Uterus (tissue), 4 donors: ENCODE measurements around the gene MINDY1. TPM values are rescaled to one million over a fixed set of nuclear protein-coding genes. Genes with fewer than 3 reads are reported as not detected.

ENCODE experiments used
- DNase-seq, 2 donors: peaks; one replicate each; pipeline ENCODE4 v3.0.0-alpha.2; 2019 to 2020
- H3K27ac ChIP-seq, 2 donors: fragments of 200-600 bp; sonication (generic); 1 replicate in 1 of 2; 2 replicates in 1 of 2; pipeline ENCODE4 v1.5.1; 2016 to 2018
- H3K27me3 ChIP-seq, 2 donors: fragments of 200-600 bp; sonication (generic); one replicate each; pipeline ENCODE4 v1.5.1; 2018 to 2019; ENCODE audit warnings: control low read depth in 1 of 2
- H3K36me3 ChIP-seq, 2 donors: fragments of 200-600 bp; sonication (generic); one replicate each; pipeline ENCODE4 v1.5.1; 2019; ENCODE audit warnings: control low read depth in 1 of 2
- H3K4me1 ChIP-seq, 2 donors: fragments of 200-600 bp; sonication (generic); one replicate each; pipeline ENCODE4 v1.5.1; 2018 to 2019; ENCODE audit warnings: control low read depth in 1 of 2
- H3K4me3 ChIP-seq, 2 donors: fragments of 200-600 bp; sonication (generic); 1 replicate in 1 of 2; 2 replicates in 1 of 2; pipeline ENCODE4 v1.5.1; 2018 to 2019; ENCODE audit warnings: mild to moderate bottlenecking in 1 of 2
- H3K9me3 ChIP-seq, 2 donors: fragments of 200-600 bp; sonication (generic); one replicate each; pipeline ENCODE4 v1.5.1; 2019; ENCODE audit warnings: control low read depth in 1 of 2
- POLR2A ChIP-seq, 2 donors: fragments of 450-650 bp; IDR thresholded peaks; one replicate each; pipeline ENCODE4 v1.6.1; 2016; ENCODE audit warnings: antibody characterized with exemption in 2 of 2, mild to moderate bottlenecking in 1 of 2, moderate library complexity in 1 of 2
- intact Hi-C: fragments of 100-400 bp; cut with DNase I; formaldehyde crosslinking; loops from one replicate; pipeline ENCODE4 v1.15.1; 2023; ENCODE audit warnings: low total_unique reads
- small RNA-seq: library from RNA; depleted of rRNA; stranded (forward); fragments of <200 nt; gene quantifications from one replicate; pipeline ENCODE3, GENCODE V24; 2016
- total RNA-seq, 4 donors: library from RNA; depleted of rRNA in 3 of 4; stranded (reverse); fragments of >200 nt in 3 of 4; gene quantifications; one replicate each; pipeline versions ENCODE4 v1.1.0 to v1.2.4, GENCODE V29; 2014 to 2023
- TF ChIP-seq, protein P1 (sequence below), 4 experiments: fragments of 200-600 bp in 2 of 4; fragments of 450-650 bp in 2 of 4; sonication (generic) in 2 of 4; IDR thresholded peaks; one replicate each; pipeline ENCODE4 v1.5.1; 2016 to 2019; ENCODE audit warnings: antibody characterized with exemption in 4 of 4, mild to moderate bottlenecking in 2 of 4, moderate library complexity in 1 of 4
- donor health status: DM: yes; HTN: yes; CAD: no.

The MINDY1 gene
- total RNA-seq, 4 donors from 2014 or later = 10.0 to 37.7 (median 24.6) TPM

DNA sequence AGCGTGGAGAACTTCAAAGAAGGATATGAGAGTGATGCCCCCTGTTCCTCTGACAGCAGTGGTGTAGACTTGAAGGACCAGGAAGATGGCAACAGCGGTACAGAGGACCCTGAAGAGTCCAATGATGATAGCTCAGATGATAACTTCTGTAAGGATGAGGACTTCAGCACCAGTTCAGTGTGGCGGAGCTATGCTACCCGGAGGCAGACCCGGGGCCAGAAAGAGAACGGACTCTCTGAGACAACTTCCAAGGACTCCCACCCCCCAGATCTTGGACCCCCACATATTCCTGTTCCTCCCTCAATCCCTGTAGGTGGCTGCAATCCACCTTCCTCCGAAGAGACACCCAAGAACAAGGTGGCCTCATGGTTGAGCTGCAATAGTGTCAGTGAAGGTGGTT is 46.1 kb downstream of the MINDY1 start:
- no peaks in the 10 kb centered on the region for H3K27me3 ChIP-seq
- no peak overlapping the region for H3K4me3 ChIP-seq
- DNase-seq = no peak
- H3K9me3 ChIP-seq = no peaks in the 10 kb centered on the region
- no peaks in the 10 kb centered on the region for H3K4me1 ChIP-seq
- intact Hi-C loops = no loop called here
- H3K27ac ChIP-seq = no peak overlapping the region
- TF ChIP-seq, protein P1, sequence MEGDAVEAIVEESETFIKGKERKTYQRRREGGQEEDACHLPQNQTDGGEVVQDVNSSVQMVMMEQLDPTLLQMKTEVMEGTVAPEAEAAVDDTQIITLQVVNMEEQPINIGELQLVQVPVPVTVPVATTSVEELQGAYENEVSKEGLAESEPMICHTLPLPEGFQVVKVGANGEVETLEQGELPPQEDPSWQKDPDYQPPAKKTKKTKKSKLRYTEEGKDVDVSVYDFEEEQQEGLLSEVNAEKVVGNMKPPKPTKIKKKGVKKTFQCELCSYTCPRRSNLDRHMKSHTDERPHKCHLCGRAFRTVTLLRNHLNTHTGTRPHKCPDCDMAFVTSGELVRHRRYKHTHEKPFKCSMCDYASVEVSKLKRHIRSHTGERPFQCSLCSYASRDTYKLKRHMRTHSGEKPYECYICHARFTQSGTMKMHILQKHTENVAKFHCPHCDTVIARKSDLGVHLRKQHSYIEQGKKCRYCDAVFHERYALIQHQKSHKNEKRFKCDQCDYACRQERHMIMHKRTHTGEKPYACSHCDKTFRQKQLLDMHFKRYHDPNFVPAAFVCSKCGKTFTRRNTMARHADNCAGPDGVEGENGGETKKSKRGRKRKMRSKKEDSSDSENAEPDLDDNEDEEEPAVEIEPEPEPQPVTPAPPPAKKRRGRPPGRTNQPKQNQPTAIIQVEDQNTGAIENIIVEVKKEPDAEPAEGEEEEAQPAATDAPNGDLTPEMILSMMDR (IDR thresholded peaks at IDR 0.05) = no peak
- no peak for TF ChIP-seq POLR2A (IDR thresholded peaks at IDR 0.05)
- H3K36me3 ChIP-seq = no peaks in the 10 kb centered on the region

DNA sequence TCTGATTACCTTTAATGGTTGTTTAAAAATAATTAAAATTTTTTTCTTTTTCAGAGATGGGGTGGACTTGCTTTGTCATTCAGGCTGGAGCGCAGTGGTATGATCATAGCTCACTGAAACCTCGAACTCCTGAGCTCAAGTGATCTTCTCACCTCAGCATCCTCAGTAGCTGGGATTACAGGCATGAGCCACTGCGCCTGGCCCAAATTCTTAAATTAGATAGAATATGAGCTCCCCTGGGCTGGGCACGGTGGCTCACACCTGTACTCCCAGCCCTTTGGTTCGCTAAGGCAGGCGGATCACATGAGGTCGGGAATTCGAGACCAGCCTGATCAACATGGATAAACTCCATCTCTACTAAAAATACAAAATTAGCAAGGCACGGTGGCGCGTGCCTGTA is 49.0 kb downstream of the MINDY1 start:
- no peak overlapping the region for H3K4me3 ChIP-seq
- no peaks in the 10 kb centered on the region for H3K4me1 ChIP-seq
- intact Hi-C loops = no loop called here
- no peak overlapping the region for H3K27ac ChIP-seq
- no peak for DNase-seq
- H3K27me3 ChIP-seq = no peaks in the 10 kb centered on the region
- no peaks in the 10 kb centered on the region for H3K36me3 ChIP-seq
- H3K9me3 ChIP-seq = no peaks in the 10 kb centered on the region
- TF ChIP-seq POLR2A (IDR thresholded peaks at IDR 0.05) = no peak
- TF ChIP-seq, protein P1 (IDR thresholded peaks at IDR 0.05) = no peak

DNA sequence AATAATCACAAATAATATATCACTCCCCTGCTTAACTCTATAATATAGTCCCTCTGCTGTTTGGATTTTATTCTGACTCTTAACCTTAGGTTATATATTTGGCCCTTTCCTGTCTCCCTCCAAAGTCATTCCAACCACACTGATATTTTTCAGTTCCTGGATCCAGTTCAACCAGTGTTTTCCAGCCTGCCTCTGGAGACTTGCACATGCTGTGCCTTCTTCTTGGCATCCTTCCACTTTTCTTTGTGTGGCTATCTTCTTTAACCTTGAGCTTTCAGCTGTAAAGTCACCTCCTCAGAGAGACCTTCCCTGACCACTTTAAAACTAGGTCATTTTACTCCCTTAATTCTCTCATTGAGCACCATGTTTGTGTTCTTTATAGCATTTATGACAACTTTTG is 51.4 kb downstream of the MINDY1 start:
- Histone ChIP-seq H3K27ac (no peak overlapping the region), H3K4me1 (no peaks in the 10 kb centered on the region), H3K36me3 (no peaks in the 10 kb centered on the region), H3K27me3 (no peaks in the 10 kb centered on the region), H3K9me3 (no peaks in the 10 kb centered on the region), H3K4me3 (no peak overlapping the region)
- DNase-seq = no peak
- intact Hi-C loops = no loop called here
- TF ChIP-seq, protein P1 (IDR thresholded peaks at IDR 0.05) = no peak
- no peak for TF ChIP-seq POLR2A (IDR thresholded peaks at IDR 0.05)

DNA sequence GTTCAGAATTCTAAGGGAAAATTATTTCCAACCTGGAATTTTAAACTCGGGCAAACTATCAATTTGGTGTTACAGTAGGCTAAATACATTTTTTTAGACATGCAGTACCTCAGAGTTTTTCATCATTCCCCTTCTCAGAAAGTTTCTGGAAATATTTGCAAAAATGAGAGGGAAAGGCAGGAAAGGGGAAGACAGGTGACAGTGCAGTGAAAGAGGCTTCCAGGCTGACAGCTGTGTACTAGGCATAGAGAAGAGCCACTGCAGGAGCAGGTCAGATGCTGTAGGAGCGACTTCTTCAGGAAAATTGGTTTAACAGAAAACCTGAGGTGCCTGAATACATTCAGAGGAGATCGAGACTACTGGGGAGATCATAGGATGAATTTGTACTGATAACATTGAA is 52.0 kb downstream of the MINDY1 start:
- no peak overlapping the region for H3K27ac ChIP-seq
- intact Hi-C loops = no loop called here
- no peak overlapping the region for H3K4me3 ChIP-seq
- H3K9me3 ChIP-seq = no peaks in the 10 kb centered on the region
- no peak for TF ChIP-seq POLR2A (IDR thresholded peaks at IDR 0.05)
- TF ChIP-seq, protein P1 (IDR thresholded peaks at IDR 0.05) = no peak
- H3K4me1 ChIP-seq = no peaks in the 10 kb centered on the region
- no peaks in the 10 kb centered on the region for H3K36me3 ChIP-seq
- no peaks in the 10 kb centered on the region for H3K27me3 ChIP-seq
- DNase-seq = no peak

Small RNAs within 50 kb of the gene (small RNA-seq; reads per million reads assigned to genes)
- gene RNU6-884P = not detected

Other genes starting within 250 kb of the MINDY1 start
- gene CTSS, start 241.1 kb downstream of the MINDY1 start, total RNA-seq = 10 to 100 TPM in 3 of 4 donors, 1 to 10 TPM in 1; 5.9 to 26.7 (median 16.5) TPM
- gene CTSK, start 198.6 kb downstream of the MINDY1 start, total RNA-seq = 100 to 1,000 TPM in 3 of 4 donors, 10 to 100 TPM in 1; 83.5 to 168 (median 114) TPM
- gene ARNT, start 130.3 kb downstream of the MINDY1 start, total RNA-seq = 10 to 100 TPM; 28.9 to 86.1 (median 59.1) TPM
- gene CTXND2, start 119.8 kb downstream of the MINDY1 start, total RNA-seq = not detected
- 10 to 100 TPM; 21.8 to 63.2 (median 54.4) TPM for gene SETDB1, start 80.5 kb downstream of the MINDY1 start, total RNA-seq
- 100 to 1,000 TPM in 3 of 4 donors, 10 to 100 TPM in 1; 74.9 to 191 (median 147) TPM for gene CERS2, start 32.1 kb downstream of the MINDY1 start, total RNA-seq
- 10 to 100 TPM in 1 of 4 donors, 1 to 10 TPM in 3; 2.3 to 54.3 (median 6.2) TPM for gene ANXA9, start 24.6 kb downstream of the MINDY1 start, total RNA-seq
- gene PRUNE1, start 1.5 kb upstream of the MINDY1 start, total RNA-seq = 10 to 100 TPM in 3 of 4 donors, 1 to 10 TPM in 1; 10.0 to 26.4 (median 20.1) TPM
- under 1 TPM in 2 of 4 donors, not detected in 2; 0.24 to 0.55 TPM for gene BNIPL, start 29.7 kb upstream of the MINDY1 start, total RNA-seq
- gene C1orf56, start 40.8 kb upstream of the MINDY1 start, total RNA-seq = 1 to 10 TPM in 3 of 4 donors, under 1 TPM in 1; 0.59 to 8.5 (median 3.8) TPM
- gene CDC42SE1, start 52.7 kb upstream of the MINDY1 start, total RNA-seq = 10 to 100 TPM; 21.5 to 80.8 (median 39.4) TPM
- gene MLLT11, start 53.5 kb upstream of the MINDY1 start, total RNA-seq = 10 to 100 TPM in 1 of 4 donors, 1 to 10 TPM in 3; 1.3 to 10.6 (median 5.6) TPM
- 100 to 1,000 TPM in 1 of 4 donors, 10 to 100 TPM in 2, 1 to 10 TPM in 1; 7.4 to 285 (median 21.2) TPM for gene GABPB2, start 63.9 kb upstream of the MINDY1 start, total RNA-seq
- gene SEMA6C, start 139.7 kb upstream of the MINDY1 start, total RNA-seq = 10 to 100 TPM in 2 of 4 donors, 1 to 10 TPM in 1, under 1 TPM in 1; 0.88 to 31.3 (median 10.4) TPM
- 10 to 100 TPM in 1 of 4 donors, 1 to 10 TPM in 3; 1.0 to 27.1 (median 3.1) TPM for gene TNFAIP8L2, start 149.7 kb upstream of the MINDY1 start, total RNA-seq
- 10 to 100 TPM in 2 of 4 donors, 1 to 10 TPM in 2; 6.4 to 32.9 (median 11.1) TPM for gene LYSMD1, start 159.0 kb upstream of the MINDY1 start, total RNA-seq
- gene SCNM1, start 159.2 kb upstream of the MINDY1 start, total RNA-seq = 100 to 1,000 TPM in 1 of 4 donors, 10 to 100 TPM in 2, 1 to 10 TPM in 1; 3.2 to 186 (median 21.3) TPM
- under 1 TPM in 1 of 4 donors, not detected in 3; 0.26 TPM for gene TMOD4, start 169.1 kb upstream of the MINDY1 start, total RNA-seq
- gene VPS72, start 183.3 kb upstream of the MINDY1 start, total RNA-seq = 10 to 100 TPM; 22.3 to 53.5 (median 32.7) TPM
- gene PIP5K1A, start 191.7 kb upstream of the MINDY1 start, total RNA-seq = 100 to 1,000 TPM in 2 of 4 donors, 10 to 100 TPM in 2; 66.8 to 240 (median 92.6) TPM
- gene PSMD4, start 247.8 kb upstream of the MINDY1 start, total RNA-seq = 100 to 1,000 TPM in 1 of 4 donors, 10 to 100 TPM in 3; 73.5 to 114 (median 89.1) TPM